Measurements from ENCODE around the gene TIGD4. TPM values are rescaled to one million over a fixed set of nuclear protein-coding genes. Genes with fewer than 3 reads are reported as not detected.

The TIGD4 gene
- total and polyA plus RNA-seq, 4 donors = 0.02 to 0.42 (median 0.23) TPM

DNA sequence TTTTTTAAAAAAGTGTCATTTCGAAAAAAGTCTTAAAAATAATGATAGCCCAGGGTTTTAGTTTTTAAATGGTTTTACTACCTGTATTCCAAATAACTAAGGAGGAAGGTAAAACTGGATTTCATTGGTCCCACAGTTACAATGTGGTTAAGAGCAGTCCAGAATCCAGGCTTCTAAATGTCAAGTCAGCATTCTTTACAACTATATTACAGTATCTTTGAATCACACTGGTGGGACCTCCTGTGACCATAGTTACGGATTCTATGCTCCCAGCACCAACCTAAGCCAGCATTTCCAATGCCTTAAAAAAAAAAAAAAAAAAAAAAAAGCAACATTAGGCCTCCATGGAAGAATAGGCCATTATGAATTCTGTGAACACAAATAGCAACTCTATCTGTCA lies 6.2 kb downstream of the TIGD4 start:
- no peak for DNase-seq (ENCODE audit: low spot score)
- no peaks in the 10 kb centered on the region for H3K36me3 ChIP-seq (ENCODE audit: control insufficient read depth in 4 of 4, insufficient read depth in 3 of 4, low read depth in 1 of 4, low read length in 3 of 4)
- H3K4me3 ChIP-seq (ENCODE audit: low read depth in 1 of 3, low read length in 3 of 3) = no peak overlapping the region
- TF ChIP-seq, protein P1, sequence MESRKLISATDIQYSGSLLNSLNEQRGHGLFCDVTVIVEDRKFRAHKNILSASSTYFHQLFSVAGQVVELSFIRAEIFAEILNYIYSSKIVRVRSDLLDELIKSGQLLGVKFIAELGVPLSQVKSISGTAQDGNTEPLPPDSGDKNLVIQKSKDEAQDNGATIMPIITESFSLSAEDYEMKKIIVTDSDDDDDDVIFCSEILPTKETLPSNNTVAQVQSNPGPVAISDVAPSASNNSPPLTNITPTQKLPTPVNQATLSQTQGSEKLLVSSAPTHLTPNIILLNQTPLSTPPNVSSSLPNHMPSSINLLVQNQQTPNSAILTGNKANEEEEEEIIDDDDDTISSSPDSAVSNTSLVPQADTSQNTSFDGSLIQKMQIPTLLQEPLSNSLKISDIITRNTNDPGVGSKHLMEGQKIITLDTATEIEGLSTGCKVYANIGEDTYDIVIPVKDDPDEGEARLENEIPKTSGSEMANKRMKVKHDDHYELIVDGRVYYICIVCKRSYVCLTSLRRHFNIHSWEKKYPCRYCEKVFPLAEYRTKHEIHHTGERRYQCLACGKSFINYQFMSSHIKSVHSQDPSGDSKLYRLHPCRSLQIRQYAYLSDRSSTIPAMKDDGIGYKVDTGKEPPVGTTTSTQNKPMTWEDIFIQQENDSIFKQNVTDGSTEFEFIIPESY (IDR thresholded peaks at IDR 0.05) = no peak
- TF ChIP-seq FOXA2 (IDR thresholded peaks at IDR 0.05) (no peak), SP1 (IDR thresholded peaks at IDR 0.05) (no peak), EGR1 (IDR thresholded peaks at IDR 0.05; ENCODE audit: low read depth in 2 of 2) (no peak), TAF1 (conservative IDR thresholded peaks at IDR 0.05) (no peak)
- WGBS = 93% methylated on average over 2 of the region's 2 CpGs
- no peak overlapping the region for H3K27ac ChIP-seq (ENCODE audit: low read depth in 1 of 2, low read length in 2 of 2)
- no peaks in the 10 kb centered on the region for H3K9me3 ChIP-seq (ENCODE audit: control insufficient read depth in 4 of 4, low read length in 3 of 4)
- no peaks in the 10 kb centered on the region for H3K4me1 ChIP-seq (ENCODE audit: control insufficient read depth in 4 of 4, insufficient read depth in 4 of 4, low read length in 3 of 4)
- no peak overlapping the region for H3K9ac ChIP-seq (ENCODE audit: low read depth in 1 of 2, low read length in 2 of 2)
- H3K27me3 ChIP-seq (ENCODE audit: control insufficient read depth in 4 of 4, insufficient read depth in 4 of 4, low read length in 3 of 4) = no peaks in the 10 kb centered on the region

DNA sequence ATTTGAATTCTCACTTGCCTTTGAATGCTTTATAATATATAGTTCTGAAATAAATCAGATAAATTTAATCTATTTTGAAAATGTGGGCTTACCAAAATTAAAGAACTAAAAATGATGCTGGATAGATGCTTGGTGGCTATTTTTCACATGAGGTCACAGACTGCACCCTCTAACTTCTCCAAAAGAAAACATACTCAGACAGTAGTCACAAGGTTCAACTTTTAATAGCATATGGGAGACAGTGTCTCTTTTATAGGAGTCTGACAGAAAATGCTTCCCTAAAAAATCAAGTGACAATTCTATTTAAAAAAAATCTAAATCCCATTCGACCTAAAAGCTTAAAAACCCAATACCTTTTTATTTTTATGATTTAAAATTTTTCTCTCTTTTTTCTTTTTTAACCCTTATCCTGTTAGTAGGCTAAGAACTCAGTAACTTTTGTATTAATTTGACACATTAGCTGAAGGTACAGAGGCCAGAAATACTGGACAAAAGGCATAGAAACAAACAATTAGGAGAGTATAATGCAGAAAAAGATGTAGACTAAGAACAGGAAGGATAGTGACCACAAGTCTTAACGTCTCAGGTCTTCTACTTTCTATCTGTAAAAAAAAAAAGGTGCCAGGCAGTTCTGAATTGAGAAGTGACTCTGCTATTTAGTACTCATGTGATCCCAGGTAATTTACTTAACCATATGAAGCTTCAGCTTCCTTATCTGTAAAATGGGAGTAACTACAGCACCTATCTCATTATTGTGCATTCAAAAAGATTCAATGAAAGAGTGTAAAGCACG lies 7.6 kb downstream of the TIGD4 start:
- no peaks in the 10 kb centered on the region for H3K4me1 ChIP-seq (ENCODE audit: control insufficient read depth in 4 of 4, insufficient read depth in 4 of 4, low read length in 3 of 4)
- no peaks in the 10 kb centered on the region for H3K9me3 ChIP-seq (ENCODE audit: control insufficient read depth in 4 of 4, low read length in 3 of 4)
- no peaks in the 10 kb centered on the region for H3K27me3 ChIP-seq (ENCODE audit: control insufficient read depth in 4 of 4, insufficient read depth in 4 of 4, low read length in 3 of 4)
- DNase-seq (ENCODE audit: low spot score) = no peak
- H3K36me3 ChIP-seq (ENCODE audit: control insufficient read depth in 4 of 4, insufficient read depth in 3 of 4, low read depth in 1 of 4, low read length in 3 of 4) = no peaks in the 10 kb centered on the region
- WGBS = 76% methylated on average over 3 of the region's 3 CpGs
- H3K9ac ChIP-seq (ENCODE audit: low read depth in 1 of 2, low read length in 2 of 2) = no peak overlapping the region
- H3K27ac ChIP-seq (ENCODE audit: low read depth in 1 of 2, low read length in 2 of 2) = no peak overlapping the region
- no peak for TF ChIP-seq RXRA (IDR thresholded peaks at IDR 0.05)
- TF ChIP-seq, protein P1 (IDR thresholded peaks at IDR 0.05) = no peak
- TF ChIP-seq, protein P2, sequence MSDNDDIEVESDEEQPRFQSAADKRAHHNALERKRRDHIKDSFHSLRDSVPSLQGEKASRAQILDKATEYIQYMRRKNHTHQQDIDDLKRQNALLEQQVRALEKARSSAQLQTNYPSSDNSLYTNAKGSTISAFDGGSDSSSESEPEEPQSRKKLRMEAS (IDR thresholded peaks at IDR 0.05) = no peak
- no peak for TF ChIP-seq FOXA1 (IDR thresholded peaks at IDR 0.05)
- TF ChIP-seq, protein P3, sequence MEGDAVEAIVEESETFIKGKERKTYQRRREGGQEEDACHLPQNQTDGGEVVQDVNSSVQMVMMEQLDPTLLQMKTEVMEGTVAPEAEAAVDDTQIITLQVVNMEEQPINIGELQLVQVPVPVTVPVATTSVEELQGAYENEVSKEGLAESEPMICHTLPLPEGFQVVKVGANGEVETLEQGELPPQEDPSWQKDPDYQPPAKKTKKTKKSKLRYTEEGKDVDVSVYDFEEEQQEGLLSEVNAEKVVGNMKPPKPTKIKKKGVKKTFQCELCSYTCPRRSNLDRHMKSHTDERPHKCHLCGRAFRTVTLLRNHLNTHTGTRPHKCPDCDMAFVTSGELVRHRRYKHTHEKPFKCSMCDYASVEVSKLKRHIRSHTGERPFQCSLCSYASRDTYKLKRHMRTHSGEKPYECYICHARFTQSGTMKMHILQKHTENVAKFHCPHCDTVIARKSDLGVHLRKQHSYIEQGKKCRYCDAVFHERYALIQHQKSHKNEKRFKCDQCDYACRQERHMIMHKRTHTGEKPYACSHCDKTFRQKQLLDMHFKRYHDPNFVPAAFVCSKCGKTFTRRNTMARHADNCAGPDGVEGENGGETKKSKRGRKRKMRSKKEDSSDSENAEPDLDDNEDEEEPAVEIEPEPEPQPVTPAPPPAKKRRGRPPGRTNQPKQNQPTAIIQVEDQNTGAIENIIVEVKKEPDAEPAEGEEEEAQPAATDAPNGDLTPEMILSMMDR (IDR thresholded peaks at IDR 0.05; ENCODE audit: low read depth, low read length, missing input control) = no peak
- no peak for TF ChIP-seq EGR1 (IDR thresholded peaks at IDR 0.05; ENCODE audit: low read depth in 2 of 2)
- no peak for TF ChIP-seq NR2F2 (IDR thresholded peaks at IDR 0.05)
- TF ChIP-seq YY1 (IDR thresholded peaks at IDR 0.05) = no peak
- TF ChIP-seq HNF4G (IDR thresholded peaks at IDR 0.05) = no peak
- TF ChIP-seq, protein P4, sequence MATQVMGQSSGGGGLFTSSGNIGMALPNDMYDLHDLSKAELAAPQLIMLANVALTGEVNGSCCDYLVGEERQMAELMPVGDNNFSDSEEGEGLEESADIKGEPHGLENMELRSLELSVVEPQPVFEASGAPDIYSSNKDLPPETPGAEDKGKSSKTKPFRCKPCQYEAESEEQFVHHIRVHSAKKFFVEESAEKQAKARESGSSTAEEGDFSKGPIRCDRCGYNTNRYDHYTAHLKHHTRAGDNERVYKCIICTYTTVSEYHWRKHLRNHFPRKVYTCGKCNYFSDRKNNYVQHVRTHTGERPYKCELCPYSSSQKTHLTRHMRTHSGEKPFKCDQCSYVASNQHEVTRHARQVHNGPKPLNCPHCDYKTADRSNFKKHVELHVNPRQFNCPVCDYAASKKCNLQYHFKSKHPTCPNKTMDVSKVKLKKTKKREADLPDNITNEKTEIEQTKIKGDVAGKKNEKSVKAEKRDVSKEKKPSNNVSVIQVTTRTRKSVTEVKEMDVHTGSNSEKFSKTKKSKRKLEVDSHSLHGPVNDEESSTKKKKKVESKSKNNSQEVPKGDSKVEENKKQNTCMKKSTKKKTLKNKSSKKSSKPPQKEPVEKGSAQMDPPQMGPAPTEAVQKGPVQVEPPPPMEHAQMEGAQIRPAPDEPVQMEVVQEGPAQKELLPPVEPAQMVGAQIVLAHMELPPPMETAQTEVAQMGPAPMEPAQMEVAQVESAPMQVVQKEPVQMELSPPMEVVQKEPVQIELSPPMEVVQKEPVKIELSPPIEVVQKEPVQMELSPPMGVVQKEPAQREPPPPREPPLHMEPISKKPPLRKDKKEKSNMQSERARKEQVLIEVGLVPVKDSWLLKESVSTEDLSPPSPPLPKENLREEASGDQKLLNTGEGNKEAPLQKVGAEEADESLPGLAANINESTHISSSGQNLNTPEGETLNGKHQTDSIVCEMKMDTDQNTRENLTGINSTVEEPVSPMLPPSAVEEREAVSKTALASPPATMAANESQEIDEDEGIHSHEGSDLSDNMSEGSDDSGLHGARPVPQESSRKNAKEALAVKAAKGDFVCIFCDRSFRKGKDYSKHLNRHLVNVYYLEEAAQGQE (IDR thresholded peaks at IDR 0.05) = no peak
- TF ChIP-seq RAD21 (IDR thresholded peaks at IDR 0.05) = no peak
- no peak for TF ChIP-seq TAF1 (conservative IDR thresholded peaks at IDR 0.05)
- TF ChIP-seq HNF4A (conservative IDR thresholded peaks at IDR 0.05) = no peak
- no peak for TF ChIP-seq GABPA (IDR thresholded peaks at IDR 0.05 in 1 of 2, conservative IDR thresholded peaks at IDR 0.05 in 1 of 2)
- no peak for TF ChIP-seq JUND (IDR thresholded peaks at IDR 0.05)
- TF ChIP-seq FOXA2 (IDR thresholded peaks at IDR 0.05) = no peak
- TF ChIP-seq, protein P5, sequence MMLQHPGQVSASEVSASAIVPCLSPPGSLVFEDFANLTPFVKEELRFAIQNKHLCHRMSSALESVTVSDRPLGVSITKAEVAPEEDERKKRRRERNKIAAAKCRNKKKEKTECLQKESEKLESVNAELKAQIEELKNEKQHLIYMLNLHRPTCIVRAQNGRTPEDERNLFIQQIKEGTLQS (IDR thresholded peaks at IDR 0.05) = no peak
- TF ChIP-seq SP1 (IDR thresholded peaks at IDR 0.05) = no peak
- no peak overlapping the region for H3K4me3 ChIP-seq (ENCODE audit: low read depth in 1 of 3, low read length in 3 of 3)
